ENCODE measurements around the gene KIDINS220.

The KIDINS220 gene

DNA sequence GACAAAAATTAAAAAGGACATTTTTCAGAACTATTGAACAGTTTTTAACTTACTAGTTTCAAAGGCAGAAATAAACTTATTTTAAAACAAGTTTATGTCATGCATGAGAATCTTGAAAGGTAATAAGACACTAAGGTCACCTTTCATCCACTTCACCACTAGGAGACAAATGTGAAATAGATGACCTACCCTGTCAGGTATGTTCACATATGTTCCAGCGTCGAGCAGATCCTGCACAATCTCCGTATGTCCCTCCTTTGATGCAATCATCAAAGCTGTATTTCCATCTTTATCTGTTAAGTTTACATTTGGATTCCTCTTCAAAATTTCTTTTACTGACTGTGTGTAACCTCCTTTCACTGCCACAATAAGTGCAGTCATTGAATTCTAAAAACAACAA lies 34.7 kb downstream of the KIDINS220 start:
- no peak for DNase-seq

DNA sequence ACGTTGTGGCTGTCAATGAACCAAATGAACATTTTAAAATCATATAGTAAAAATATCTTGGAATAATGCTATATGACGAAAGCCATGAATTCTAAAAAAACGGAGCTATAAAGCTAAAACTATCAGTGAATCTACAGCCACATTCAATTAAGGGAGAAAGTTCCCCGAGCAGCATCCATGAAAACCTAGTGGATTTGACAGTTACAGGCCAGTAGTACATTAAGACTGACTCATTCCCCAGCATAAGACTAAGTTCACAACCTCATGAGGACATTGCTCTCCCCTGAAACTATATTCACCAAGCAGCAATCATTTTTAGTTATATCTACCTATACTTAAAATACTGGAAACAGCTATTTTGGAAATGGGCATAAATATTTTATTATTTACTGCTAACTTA lies 36.6 kb downstream of the KIDINS220 start:
- no peak for DNase-seq

DNA sequence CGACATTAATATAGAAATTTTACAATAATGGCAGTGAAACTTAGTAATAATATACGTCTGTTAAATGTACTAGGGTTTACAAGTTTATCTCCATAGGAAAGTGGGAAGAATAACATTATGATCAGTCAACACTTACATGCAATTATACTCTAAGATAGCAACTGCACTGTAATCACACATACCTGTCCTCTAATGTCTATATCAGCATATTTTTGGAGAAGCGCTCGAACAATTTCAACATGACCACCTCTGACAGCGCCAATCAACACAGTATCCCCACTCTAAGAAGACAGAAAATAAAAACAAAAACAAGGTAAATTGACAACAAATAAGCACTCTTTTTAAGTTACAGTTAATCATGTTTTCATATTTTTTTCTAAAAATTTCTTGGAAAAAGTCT lies 37.2 kb downstream of the KIDINS220 start:
- DNase-seq = no peak

GRCh38 chr2:8799004-8799403 lies 38.4 kb downstream of the KIDINS220 start:
- DNase-seq = no peak

GRCh38 chr2:8798393-8798792 lies 39.0 kb downstream of the KIDINS220 start:
- DNase-seq = no peak

GRCh38 chr2:8797682-8798081 lies 39.7 kb downstream of the KIDINS220 start:
- DNase-seq = no peak

- DNase-seq = no peak
Measured at GRCh38 chr2:8796878-8797550, 40.4 kb downstream of the KIDINS220 start.

GRCh38 chr2:8796315-8796848 lies 41.0 kb downstream of the KIDINS220 start:
- no peak for DNase-seq

GRCh38 chr2:8794923-8795825 lies 42.2 kb downstream of the KIDINS220 start:
- no peak for DNase-seq

DNA sequence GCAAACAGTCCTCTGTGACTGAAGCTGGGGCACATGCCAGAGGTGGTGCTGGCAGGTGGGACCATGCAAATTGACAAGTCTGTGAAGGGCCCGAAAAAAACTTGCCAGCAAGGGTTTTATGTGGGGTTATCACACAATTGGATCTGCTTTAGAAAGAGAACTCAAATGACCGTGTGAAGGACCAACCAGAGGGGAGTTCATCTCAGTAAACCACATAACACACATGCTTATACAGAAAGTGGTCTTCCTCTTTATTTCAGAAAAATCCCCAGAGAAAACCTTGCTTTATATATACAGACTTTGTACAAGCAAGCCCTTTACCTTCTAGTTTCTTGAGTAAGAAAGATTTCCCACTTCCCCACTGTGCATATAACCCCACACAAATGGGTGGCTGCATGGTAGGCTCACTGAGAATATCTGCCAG lies 46.7 kb downstream of the KIDINS220 start:
- no peak for DNase-seq

- DNase-seq = no peak
Measured at GRCh38 chr2:8786463-8786862, 51.0 kb downstream of the KIDINS220 start.

- no peak for DNase-seq
Measured at GRCh38 chr2:8779795-8780671, 57.4 kb downstream of the KIDINS220 start.

GRCh38 chr2:8774371-8774770 lies 63.0 kb downstream of the KIDINS220 start:
- DNase-seq = no peak

GRCh38 chr2:8767324-8767723 lies 70.1 kb downstream of the KIDINS220 start:
- DNase-seq = no peak

- DNase-seq = no peak
Measured at GRCh38 chr2:8761529-8762164, 75.8 kb downstream of the KIDINS220 start.

- DNase-seq = no peak
Measured at GRCh38 chr2:8756716-8757115, 80.7 kb downstream of the KIDINS220 start.

- DNase-seq = no peak
Measured at GRCh38 chr2:8756230-8756629, 81.2 kb downstream of the KIDINS220 start.

DNA sequence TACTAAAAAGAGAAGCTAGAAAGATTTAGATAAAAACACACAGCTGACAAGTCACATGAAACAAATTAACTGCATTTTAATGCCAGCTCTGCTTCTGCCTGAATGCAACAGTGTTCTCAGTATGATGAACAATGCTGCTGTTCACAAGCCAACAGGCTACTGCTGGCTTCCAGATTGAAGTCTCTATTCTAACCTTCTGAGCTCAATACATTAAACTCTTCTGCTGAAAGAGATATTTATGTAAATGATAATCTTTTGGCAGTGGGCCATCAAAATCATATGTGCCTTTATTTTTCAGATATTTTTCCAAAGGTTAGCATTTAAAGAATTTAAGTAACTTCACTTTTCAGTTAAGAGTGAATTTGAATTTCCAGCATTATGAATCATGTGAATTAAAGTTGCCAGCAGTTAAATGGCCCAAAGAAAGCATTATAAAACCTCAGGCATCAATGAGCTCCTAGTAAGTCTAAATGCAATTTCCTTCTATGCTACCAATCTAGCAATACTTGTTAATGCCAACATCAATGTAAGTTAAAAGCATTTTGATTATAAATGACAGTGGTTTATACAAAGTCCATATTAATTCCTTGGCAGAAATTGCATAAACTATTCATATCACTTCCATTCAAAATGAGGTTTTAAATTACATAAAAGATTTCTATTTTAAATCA lies 83.2 kb downstream of the KIDINS220 start:
- no peak for DNase-seq

DNA sequence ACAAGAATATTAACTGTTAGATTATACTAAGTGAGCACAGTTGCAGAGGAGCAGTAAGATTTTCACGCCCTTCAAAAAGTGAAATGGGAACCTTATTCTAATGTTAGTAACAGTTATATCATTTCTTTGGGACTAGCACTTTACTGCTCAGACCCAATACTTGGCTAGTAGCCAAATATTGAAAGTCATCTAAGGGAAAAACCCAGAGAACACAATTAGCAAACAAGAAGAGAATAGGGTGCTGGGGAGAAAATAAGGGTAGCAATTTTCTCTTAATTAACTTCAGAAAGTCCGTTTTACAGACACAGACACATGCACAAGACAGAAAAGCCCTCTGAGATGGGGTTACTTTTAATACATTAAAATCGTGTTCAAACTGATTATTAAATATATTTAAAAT lies 83.8 kb downstream of the KIDINS220 start:
- no peak for DNase-seq

GRCh38 chr2:8752385-8752784 lies 85.0 kb downstream of the KIDINS220 start:
- no peak for DNase-seq

DNA sequence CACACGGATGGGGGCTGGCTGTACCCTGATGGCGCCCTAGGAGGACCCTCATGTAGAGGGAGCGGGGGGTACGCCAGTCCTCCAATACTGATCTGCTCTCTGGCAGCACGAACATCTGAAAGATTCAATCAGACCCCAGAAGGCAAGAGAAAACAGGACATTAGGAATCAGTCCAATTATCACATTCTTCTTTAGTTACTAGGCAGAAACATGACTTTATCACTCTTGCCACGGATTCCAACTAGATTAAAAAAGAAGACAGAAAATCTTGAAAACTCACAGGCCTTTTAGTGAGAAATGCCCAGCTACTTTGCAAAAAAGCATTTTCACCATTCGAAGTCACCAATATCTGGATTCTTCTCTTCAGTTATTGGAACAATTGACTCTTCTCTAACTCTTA lies 87.2 kb downstream of the KIDINS220 start:
- no peak for DNase-seq

- DNase-seq = no peak
Measured at GRCh38 chr2:8743261-8743660, 94.2 kb downstream of the KIDINS220 start.

Data from cerebellar nuclear complex (tissue), 1 donor.